ENCODE data around the gene B3GNT8. TPM values are rescaled to one million over a fixed set of nuclear protein-coding genes. Genes with fewer than 3 reads are reported as not detected.

Gene B3GNT8
- total RNA-seq, 1 experiment from 2014 or later = 3.7 TPM

DNA sequence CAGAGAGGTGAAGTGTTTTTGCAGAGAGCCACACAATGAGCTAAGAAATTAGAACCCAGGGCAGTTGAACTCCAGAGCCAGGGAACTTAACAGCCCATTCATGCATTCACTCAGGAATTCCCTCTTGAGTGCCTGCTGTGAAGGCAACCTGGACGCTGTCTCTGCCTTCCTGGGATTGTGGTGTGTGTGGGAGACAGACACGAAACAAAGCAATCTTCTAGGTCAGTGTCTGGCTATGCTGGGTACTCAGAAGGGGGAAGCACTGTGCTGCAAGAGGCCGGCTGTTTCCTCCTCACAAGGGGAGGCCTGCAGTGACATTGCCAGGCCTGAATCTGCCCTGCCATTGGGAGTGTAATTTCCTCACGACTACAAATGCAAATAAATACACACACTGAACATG lies 19.9 kb downstream of the B3GNT8 start:
- no TSS peak for BruUV-seq (replicated peaks)
- ChIA-PET CTCF (interaction anchor here (1.1 kb wide), 1 partner anchor 22 kb away, joined by 3 read pairs; no protein-coding TSS in a partner anchor), POLR2A (no interaction called here)
- TF ChIP-seq, protein P1, sequence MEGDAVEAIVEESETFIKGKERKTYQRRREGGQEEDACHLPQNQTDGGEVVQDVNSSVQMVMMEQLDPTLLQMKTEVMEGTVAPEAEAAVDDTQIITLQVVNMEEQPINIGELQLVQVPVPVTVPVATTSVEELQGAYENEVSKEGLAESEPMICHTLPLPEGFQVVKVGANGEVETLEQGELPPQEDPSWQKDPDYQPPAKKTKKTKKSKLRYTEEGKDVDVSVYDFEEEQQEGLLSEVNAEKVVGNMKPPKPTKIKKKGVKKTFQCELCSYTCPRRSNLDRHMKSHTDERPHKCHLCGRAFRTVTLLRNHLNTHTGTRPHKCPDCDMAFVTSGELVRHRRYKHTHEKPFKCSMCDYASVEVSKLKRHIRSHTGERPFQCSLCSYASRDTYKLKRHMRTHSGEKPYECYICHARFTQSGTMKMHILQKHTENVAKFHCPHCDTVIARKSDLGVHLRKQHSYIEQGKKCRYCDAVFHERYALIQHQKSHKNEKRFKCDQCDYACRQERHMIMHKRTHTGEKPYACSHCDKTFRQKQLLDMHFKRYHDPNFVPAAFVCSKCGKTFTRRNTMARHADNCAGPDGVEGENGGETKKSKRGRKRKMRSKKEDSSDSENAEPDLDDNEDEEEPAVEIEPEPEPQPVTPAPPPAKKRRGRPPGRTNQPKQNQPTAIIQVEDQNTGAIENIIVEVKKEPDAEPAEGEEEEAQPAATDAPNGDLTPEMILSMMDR (IDR thresholded peaks at IDR 0.05; ENCODE audit: insufficient read depth in 1 of 2, low read depth in 1 of 2, low read length in 1 of 2, severe bottlenecking in 1 of 2, unreplicated experiment in 1 of 2) = no peak
- Mint-ChIP-seq H3K9me3 (ENCODE audit: unreplicated experiment) (no peaks in the 10 kb centered on the region), H3K36me3 (ENCODE audit: insufficient read depth, unreplicated experiment) (peaks cover 13% of the 10 kb centered on the region), H3K27me3 (ENCODE audit: insufficient read depth, unreplicated experiment) (no peaks in the 10 kb centered on the region), H3K4me3 (ENCODE audit: unreplicated experiment) (no peak overlapping the region), H3K27ac (ENCODE audit: unreplicated experiment) (no peak overlapping the region), H3K4me1 (ENCODE audit: low read depth, unreplicated experiment) (peaks cover 16% of the 10 kb centered on the region)
- intact Hi-C loops (cut with micrococcal nuclease; ENCODE audit: unreplicated experiment) = no loop called here
- H3K27me3 ChIP-seq (replicated peaks; ENCODE audit: control insufficient read depth, insufficient read depth, low read length) = no peaks in the 10 kb centered on the region
- H3K9me3 ChIP-seq = no peaks in the 10 kb centered on the region
- peaks cover 15% of the 10 kb centered on the region for H3K4me1 ChIP-seq
- H3K4me3 ChIP-seq (ENCODE audit: low read depth, low read length) = no peak overlapping the region
- DNase-seq = no peak
- no peaks in the 10 kb centered on the region; the same call in 1 of the 2 replicates for H3K36me3 ChIP-seq (ENCODE audit: control insufficient read depth, insufficient read depth, low read length)

DNA sequence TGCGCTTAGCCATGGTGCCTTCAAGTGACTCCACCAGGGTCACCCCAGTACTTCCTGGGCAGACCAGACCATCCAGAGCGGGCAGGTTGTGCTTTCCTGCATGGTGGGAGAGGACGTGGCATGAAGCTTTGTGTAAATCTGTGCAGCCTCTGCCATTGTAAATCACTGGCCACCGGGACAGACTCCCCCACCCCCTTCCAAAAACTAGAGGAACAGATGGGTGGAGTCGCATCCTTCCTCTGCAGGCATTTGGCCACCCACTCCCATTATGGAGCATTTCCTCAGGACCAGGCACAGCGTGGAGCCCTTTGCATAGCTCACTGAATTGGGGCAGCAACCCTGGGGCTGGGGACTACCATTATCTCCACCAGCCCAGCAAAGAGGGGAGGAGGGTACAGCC lies 21.4 kb downstream of the B3GNT8 start:
- Mint-ChIP-seq H3K27me3 (ENCODE audit: insufficient read depth, unreplicated experiment) (no peaks in the 10 kb centered on the region), H3K4me3 (ENCODE audit: unreplicated experiment) (no peak overlapping the region), H3K36me3 (ENCODE audit: insufficient read depth, unreplicated experiment) (peaks cover 8% of the 10 kb centered on the region), H3K27ac (ENCODE audit: unreplicated experiment) (no peak overlapping the region), H3K9me3 (ENCODE audit: unreplicated experiment) (no peaks in the 10 kb centered on the region), H3K4me1 (ENCODE audit: low read depth, unreplicated experiment) (peaks cover 16% of the 10 kb centered on the region)
- Histone ChIP-seq H3K4me3 (ENCODE audit: low read depth, low read length) (no peak overlapping the region), H3K27me3 (replicated peaks; ENCODE audit: control insufficient read depth, insufficient read depth, low read length) (no peaks in the 10 kb centered on the region), H3K4me1 (peaks cover 15% of the 10 kb centered on the region), H3K9me3 (no peaks in the 10 kb centered on the region), H3K36me3 (ENCODE audit: control insufficient read depth, insufficient read depth, low read length) (no peaks in the 10 kb centered on the region; the same call in 1 of the 2 replicates)
- ChIA-PET CTCF (interaction anchor here (0.7 kb wide), 1 partner anchor 482 kb away, joined by 4 read pairs; no protein-coding TSS in a partner anchor), POLR2A (no interaction called here)
- intact Hi-C loops (cut with micrococcal nuclease; ENCODE audit: unreplicated experiment) = no loop called here
- TF ChIP-seq, protein P1 (IDR thresholded peaks at IDR 0.05; ENCODE audit: insufficient read depth in 1 of 2, low read depth in 1 of 2, low read length in 1 of 2, severe bottlenecking in 1 of 2, unreplicated experiment in 1 of 2) = no peak
- BruUV-seq (replicated peaks) = no TSS peak
- DNase-seq = no peak

DNA sequence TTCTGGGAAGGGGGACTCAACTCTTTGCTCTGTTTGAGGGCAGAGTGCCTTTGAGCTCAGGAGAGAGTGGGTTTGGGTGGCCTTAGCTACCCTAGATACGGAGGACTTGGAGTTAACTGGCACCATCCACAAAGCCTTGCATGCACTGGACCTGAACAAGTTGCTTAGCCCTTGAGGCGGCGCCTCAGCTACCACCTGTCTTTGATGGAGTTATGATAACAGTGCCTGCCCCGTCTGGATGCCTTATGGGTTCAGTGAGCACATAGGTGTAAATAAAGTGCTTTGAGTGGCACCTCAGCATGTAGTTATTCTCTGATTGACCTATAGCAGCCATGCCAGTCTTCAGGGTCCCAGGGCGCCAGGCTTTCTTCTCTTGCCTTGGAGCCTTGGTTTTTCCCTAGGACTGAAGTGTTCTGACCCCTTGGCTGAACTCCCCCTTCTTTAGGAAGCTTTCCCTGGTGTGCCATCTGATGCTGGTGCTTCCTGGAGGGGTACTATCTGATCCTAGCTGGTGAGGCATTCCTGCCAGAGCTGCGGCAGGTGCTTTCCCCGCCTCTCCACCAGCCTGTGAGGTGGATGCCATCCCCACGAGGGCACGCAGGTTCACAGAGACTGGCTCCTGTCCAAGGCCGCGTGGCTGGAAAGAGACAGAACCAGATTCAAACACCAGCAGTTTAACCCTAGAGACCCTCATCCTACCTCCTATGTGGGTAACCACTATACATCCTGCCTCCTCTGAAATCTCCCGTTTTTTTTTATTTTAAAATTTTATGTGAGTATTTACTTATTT lies 23.8 kb downstream of the B3GNT8 start:
- CTCF ChIA-PET = no interaction called here
- POLR2A ChIA-PET = no interaction called here
- Mint-ChIP-seq H3K9me3 (ENCODE audit: unreplicated experiment) (no peaks in the 10 kb centered on the region), H3K27me3 (ENCODE audit: insufficient read depth, unreplicated experiment) (no peaks in the 10 kb centered on the region), H3K27ac (ENCODE audit: unreplicated experiment) (no peak overlapping the region), H3K36me3 (ENCODE audit: insufficient read depth, unreplicated experiment) (no peaks in the 10 kb centered on the region), H3K4me3 (ENCODE audit: unreplicated experiment) (no peak overlapping the region), H3K4me1 (ENCODE audit: low read depth, unreplicated experiment) (peaks cover 9% of the 10 kb centered on the region)
- intact Hi-C loops (cut with micrococcal nuclease; ENCODE audit: unreplicated experiment) = no loop called here
- Histone ChIP-seq H3K4me1 (0 out of 2 replicates have a peak, but pooled peaks cover 5% of the 10 kb centered on the region), H3K27me3 (replicated peaks; ENCODE audit: control insufficient read depth, insufficient read depth, low read length) (no peaks in the 10 kb centered on the region), H3K36me3 (ENCODE audit: control insufficient read depth, insufficient read depth, low read length) (no peaks in the 10 kb centered on the region; the same call in 1 of the 2 replicates), H3K4me3 (ENCODE audit: low read depth, low read length) (no peak overlapping the region), H3K9me3 (no peaks in the 10 kb centered on the region)
- no TSS peak for BruUV-seq (replicated peaks)
- DNase-seq = no peak
- TF ChIP-seq, protein P1 (IDR thresholded peaks at IDR 0.05; ENCODE audit: insufficient read depth in 1 of 2, low read depth in 1 of 2, low read length in 1 of 2, severe bottlenecking in 1 of 2, unreplicated experiment in 1 of 2) = no peak

Data from Caco-2 (cell line).